ENCODE data around the gene ERP27.

GRCh38 chr12:14937689-14938088 is 648 bp downstream of the ERP27 start:
- TF ChIP-seq CTCF (IDR thresholded peaks at IDR 0.05), result peak in 3 of 6 experiments; percentile 11 to 36 (median 11)
- TF ChIP-seq POLR2A (IDR thresholded peaks at IDR 0.05), result no peak

Data from esophagus squamous epithelium (tissue), 4 donors.